ENCODE results near the gene CBFB.
A peak's percentile ranks its signal among the peaks of the same experiment; 100 is the strongest.
"Not testable (repeated sequence)": the region's sequence is repeated elsewhere in the genome, so short reads cannot be mapped to it uniquely, and the experiment has no call there.

CBFB gene

DNA sequence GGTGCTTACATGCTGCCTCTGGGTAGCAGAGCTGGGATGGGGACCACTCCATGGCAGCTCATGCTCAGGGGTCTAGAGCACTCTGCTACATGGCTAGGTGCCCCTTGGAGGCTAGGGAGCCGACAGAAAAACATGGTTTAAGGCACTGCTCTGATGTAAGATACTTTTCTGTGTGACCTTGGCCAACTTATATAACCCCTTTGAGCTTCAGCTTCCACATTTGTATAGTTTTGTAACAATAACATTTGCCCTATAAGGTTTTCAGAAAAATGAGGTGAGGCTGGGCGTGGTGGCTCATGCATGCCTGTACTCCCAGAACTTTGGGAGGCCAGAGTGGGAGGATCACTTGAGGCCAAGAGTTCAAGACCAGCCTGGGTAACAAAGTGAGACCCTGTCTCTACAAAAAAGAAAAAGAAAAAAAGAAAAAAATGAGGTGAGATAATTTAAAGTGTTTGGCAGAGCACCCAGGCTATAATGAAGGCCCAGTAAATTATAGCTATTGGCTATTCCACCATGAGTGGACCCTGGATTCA is 37.3 kb upstream of the CBFB start:
- Histone ChIP-seq H3K4me1 (ENCODE audit: insufficient read depth, poor library complexity, severe bottlenecking) (peaks cover 3% of the 10 kb centered on the region), H3K9me3 (ENCODE audit: severe bottlenecking) (no peaks in the 10 kb centered on the region), H3K4me3 (ENCODE audit: severe bottlenecking) (no peak overlapping the region), H3K27ac (ENCODE audit: poor library complexity, severe bottlenecking) (no peak overlapping the region), H3K36me3 (ENCODE audit: low read depth) (no peaks in the 10 kb centered on the region), H3K27me3 (ENCODE audit: insufficient read depth, poor library complexity, severe bottlenecking) (no peaks in the 10 kb centered on the region)
- TF ChIP-seq, protein P1, sequence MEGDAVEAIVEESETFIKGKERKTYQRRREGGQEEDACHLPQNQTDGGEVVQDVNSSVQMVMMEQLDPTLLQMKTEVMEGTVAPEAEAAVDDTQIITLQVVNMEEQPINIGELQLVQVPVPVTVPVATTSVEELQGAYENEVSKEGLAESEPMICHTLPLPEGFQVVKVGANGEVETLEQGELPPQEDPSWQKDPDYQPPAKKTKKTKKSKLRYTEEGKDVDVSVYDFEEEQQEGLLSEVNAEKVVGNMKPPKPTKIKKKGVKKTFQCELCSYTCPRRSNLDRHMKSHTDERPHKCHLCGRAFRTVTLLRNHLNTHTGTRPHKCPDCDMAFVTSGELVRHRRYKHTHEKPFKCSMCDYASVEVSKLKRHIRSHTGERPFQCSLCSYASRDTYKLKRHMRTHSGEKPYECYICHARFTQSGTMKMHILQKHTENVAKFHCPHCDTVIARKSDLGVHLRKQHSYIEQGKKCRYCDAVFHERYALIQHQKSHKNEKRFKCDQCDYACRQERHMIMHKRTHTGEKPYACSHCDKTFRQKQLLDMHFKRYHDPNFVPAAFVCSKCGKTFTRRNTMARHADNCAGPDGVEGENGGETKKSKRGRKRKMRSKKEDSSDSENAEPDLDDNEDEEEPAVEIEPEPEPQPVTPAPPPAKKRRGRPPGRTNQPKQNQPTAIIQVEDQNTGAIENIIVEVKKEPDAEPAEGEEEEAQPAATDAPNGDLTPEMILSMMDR (IDR thresholded peaks at IDR 0.05; ENCODE audit: poor library complexity, severe bottlenecking), result no peak
- DNase-seq (ENCODE audit: low spot score), result no peak
- ATAC-seq (ENCODE audit: low read depth), result no peak

DNA sequence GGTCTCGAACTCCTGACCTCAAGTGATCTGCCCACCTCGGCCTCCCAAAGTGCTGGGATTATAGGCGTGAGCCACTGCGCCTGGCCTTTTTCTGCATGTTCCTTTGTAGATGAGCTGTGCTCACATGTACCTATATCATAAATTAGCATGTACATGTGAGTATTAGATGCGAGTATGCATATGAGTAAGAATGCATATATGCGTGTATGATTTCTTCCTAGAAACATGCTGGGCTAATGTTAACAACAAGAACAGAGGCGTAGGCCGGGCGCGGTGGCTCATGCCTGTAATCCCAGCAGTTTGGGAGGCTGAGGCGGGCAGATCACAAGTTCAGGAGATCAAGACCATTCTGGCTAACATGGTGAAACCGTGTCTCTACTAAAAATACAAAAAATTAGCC is 35.4 kb upstream of the CBFB start:
- not testable (repeated sequence) for H3K36me3 ChIP-seq (ENCODE audit: low read depth); H3K4me3 ChIP-seq (ENCODE audit: severe bottlenecking); ATAC-seq (ENCODE audit: low read depth); DNase-seq (ENCODE audit: low spot score); H3K27ac ChIP-seq (ENCODE audit: poor library complexity, severe bottlenecking); H3K9me3 ChIP-seq (ENCODE audit: severe bottlenecking); H3K27me3 ChIP-seq (ENCODE audit: insufficient read depth, poor library complexity, severe bottlenecking); H3K4me1 ChIP-seq (ENCODE audit: insufficient read depth, poor library complexity, severe bottlenecking)

DNA sequence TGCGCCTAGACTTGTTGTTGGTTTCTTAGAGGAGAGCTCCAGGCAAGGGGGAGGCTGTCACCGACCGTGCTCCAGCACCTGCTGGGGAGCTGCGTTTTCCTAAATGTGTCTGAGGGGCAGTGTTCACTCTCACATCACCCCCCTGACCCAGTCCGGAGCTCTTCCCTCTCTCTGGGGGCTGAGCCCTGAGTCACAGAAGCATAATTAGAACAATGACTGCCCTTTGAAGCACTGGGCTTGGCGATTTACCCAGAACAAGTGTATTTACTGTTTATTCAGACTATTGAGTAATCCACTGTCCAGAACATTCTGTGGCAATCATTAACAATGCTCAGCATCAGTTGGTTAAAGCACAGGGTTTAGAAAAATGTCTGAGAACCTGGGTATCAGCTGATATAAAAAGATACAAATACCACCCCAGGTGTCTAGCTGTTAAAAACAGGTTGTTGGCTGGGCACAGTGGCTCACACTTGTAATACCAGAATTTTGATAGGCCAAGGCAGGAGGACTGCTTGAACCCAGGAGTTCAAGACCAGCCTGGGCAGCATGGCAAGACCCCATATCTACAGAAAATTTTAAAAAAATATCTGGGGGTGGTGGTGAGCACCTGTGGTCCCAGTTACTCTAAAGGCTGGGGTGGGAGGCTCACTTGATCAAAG is 32.5 kb upstream of the CBFB start:
- no peak for DNase-seq (ENCODE audit: low spot score)
- ATAC-seq (ENCODE audit: low read depth), result peak; percentile 50
- H3K27me3 ChIP-seq (ENCODE audit: insufficient read depth, poor library complexity, severe bottlenecking), result no peaks in the 10 kb centered on the region
- H3K9me3 ChIP-seq (ENCODE audit: severe bottlenecking), result no peaks in the 10 kb centered on the region
- H3K27ac ChIP-seq (ENCODE audit: poor library complexity, severe bottlenecking), result no peak overlapping the region
- H3K4me3 ChIP-seq (ENCODE audit: severe bottlenecking), result no peak overlapping the region
- TF ChIP-seq, protein P1 (IDR thresholded peaks at IDR 0.05; ENCODE audit: poor library complexity, severe bottlenecking), result no peak
- no peaks in the 10 kb centered on the region for H3K36me3 ChIP-seq (ENCODE audit: low read depth)
- H3K4me1 ChIP-seq (ENCODE audit: insufficient read depth, poor library complexity, severe bottlenecking), result peaks cover 1% of the 10 kb centered on the region

DNA sequence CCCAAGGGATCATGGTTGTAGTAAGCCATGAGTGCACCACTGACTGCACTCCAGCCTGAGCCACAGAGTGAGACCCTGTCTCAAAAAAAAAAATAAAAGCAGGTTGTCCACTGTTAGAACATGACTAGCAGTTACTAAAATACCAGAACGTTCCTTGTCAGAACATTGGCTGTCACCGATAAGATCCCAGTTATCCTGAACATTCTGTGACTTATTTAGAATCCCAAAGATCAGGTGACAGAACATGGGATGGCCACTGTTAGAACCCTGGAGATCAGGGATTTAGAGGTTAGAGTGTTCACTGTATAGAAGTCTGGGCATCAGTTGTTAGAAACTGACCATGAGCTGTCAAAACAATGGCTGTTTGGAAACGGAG is 32.0 kb upstream of the CBFB start:
- Histone ChIP-seq H3K9me3 (ENCODE audit: severe bottlenecking) (no peaks in the 10 kb centered on the region), H3K27me3 (ENCODE audit: insufficient read depth, poor library complexity, severe bottlenecking) (no peaks in the 10 kb centered on the region), H3K4me3 (ENCODE audit: severe bottlenecking) (no peak overlapping the region), H3K27ac (ENCODE audit: poor library complexity, severe bottlenecking) (no peak overlapping the region), H3K36me3 (ENCODE audit: low read depth) (no peaks in the 10 kb centered on the region), H3K4me1 (ENCODE audit: insufficient read depth, poor library complexity, severe bottlenecking) (peaks cover 6% of the 10 kb centered on the region)
- DNase-seq (ENCODE audit: low spot score), result no peak
- ATAC-seq (ENCODE audit: low read depth), result no peak
- TF ChIP-seq, protein P1 (IDR thresholded peaks at IDR 0.05; ENCODE audit: poor library complexity, severe bottlenecking), result no peak

DNA sequence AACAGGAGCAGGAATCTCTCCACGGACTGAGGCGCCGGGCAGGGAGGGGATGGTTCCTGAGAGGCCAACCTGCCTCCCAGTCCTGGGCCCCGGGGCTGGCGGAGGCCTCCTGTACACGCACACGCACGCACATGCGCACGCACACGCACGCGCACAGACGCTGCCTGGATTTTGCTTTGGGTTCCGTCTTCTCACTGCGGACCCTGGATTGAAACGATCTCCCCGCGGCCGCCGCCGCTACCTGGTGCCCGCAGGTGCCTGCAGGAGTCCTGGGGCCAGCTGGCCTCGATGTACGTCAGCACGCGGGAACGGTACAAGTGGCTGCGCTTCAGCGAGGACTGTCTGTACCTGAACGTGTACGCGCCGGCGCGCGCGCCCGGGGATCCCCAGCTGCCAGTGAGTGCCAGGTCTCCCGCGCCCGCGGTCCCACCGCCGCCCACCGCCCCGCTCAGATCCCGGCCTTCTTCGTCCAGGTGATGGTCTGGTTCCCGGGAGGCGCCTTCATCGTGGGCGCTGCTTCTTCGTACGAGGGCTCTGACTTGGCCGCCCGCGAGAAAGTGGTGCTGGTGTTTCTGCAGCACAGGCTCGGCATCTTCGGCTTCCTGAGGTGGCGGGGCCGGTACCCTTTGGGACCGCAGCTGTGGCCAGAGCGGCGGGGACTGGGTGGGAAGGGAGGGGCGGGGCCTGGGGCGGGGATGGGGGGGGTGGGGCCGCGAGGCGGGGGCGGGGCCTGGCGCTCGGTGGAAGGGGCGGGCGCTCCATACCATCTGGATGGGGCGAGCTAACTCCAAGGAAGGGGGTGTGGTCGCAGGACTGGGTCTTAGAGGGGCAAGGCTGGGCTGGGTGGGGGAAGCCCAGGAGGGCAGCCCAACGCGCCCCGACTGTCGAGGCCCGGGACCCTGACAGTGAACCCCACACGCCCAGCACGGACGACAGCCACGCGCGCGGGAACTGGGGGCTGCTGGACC is 28.3 kb upstream of the CBFB start:
- TF ChIP-seq, protein P1 (IDR thresholded peaks at IDR 0.05; ENCODE audit: poor library complexity, severe bottlenecking), result no peak
- H3K4me3 ChIP-seq (ENCODE audit: severe bottlenecking), result peak overlapping the region; percentile 34
- DNase-seq (ENCODE audit: low spot score), result no peak

More for the DNA sequence above, 28.3 kb upstream of the CBFB start:
- ATAC-seq (ENCODE audit: low read depth), result peak; percentile 43
- Histone ChIP-seq H3K27me3 (ENCODE audit: insufficient read depth, poor library complexity, severe bottlenecking) (no peaks in the 10 kb centered on the region), H3K4me1 (ENCODE audit: insufficient read depth, poor library complexity, severe bottlenecking) (peaks cover 7% of the 10 kb centered on the region), H3K27ac (ENCODE audit: poor library complexity, severe bottlenecking) (no peak overlapping the region), H3K9me3 (ENCODE audit: severe bottlenecking) (no peaks in the 10 kb centered on the region), H3K36me3 (ENCODE audit: low read depth) (no peaks in the 10 kb centered on the region)

Measured in RWPE2 (cell line).